Liver (tissue), 3 donors: ENCODE data around the gene SLC16A6.
"Not testable (repeated sequence)": the region's sequence is repeated elsewhere in the genome, so short reads cannot be mapped to it uniquely, and the experiment has no call there.

Experiments
- CTCF ChIP-seq: fragments of 150-350 bp; IDR thresholded peaks from 2 replicates; pipeline ENCODE4 v1.5.1; 2017; ENCODE audit warnings: improper control_type of control experiment, low read depth, low read length; ENCODE audit not compliant: missing input control
- JUND ChIP-seq, 2 donors: IDR thresholded peaks; 2 replicates each; pipeline ENCODE4 v1.6.1; 2016; ENCODE audit warnings: antibody characterized with exemption in 2 of 2
- RAD21 ChIP-seq, 2 donors: IDR thresholded peaks; 2 replicates each; pipeline ENCODE4 v1.6.1; 2016; ENCODE audit warnings: antibody characterized with exemption in 2 of 2, mild to moderate bottlenecking in 2 of 2
- YY1 ChIP-seq: IDR thresholded peaks from 2 replicates; pipeline ENCODE4 v1.6.1; 2016; ENCODE audit warnings: antibody characterized with exemption, mild to moderate bottlenecking
- donor health status: healthy.
- donor health status: healthy.

- TF ChIP-seq YY1; CTCF; RAD21 (IDR thresholded peaks at IDR 0.05); JUND (IDR thresholded peaks at IDR 0.05): not testable (repeated sequence)
Observed at GRCh38 chr17:68220786-68221185, 70.1 kb downstream of the SLC16A6 start.
